ENCODE measurements around the gene ERBB4. TPM values are rescaled to one million over a fixed set of nuclear protein-coding genes. Genes with fewer than 3 reads are reported as not detected.

ERBB4 gene
- total and polyA plus RNA-seq, 2 of the 8 experiments (the other 6 are each of a cell fraction or from before 2014, with no cell fraction given): 0.34 to 1.3 TPM

DNA sequence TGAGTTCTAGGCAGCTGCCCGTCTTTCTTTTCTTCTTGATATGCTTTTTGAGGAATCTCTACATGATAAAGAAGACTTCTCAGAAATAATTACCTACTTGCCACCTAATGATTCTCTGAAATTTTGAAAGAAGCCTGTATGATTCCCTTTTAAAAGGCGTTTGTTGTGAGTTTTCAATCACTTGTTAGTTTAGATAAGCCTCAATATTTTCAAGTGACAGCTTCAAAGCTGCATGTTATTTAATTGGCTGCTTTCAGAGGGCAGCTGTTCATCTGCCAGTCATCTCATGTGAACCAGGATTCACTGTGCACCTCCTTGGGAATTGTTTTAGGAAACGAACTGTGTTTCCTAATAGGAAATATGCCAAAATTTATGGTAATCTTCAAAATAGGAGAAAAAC, 1044.1 kb downstream of the ERBB4 start:
- no peaks in the 10 kb centered on the region for H3K9me3 ChIP-seq (ENCODE audit: insufficient read depth in 2 of 2, low read depth in 1 of 2, low read length in 1 of 2)
- no peak overlapping the region for H3K4me2 ChIP-seq (ENCODE audit: insufficient read depth in 1 of 2, low read depth in 2 of 2, low read length in 2 of 2)
- H3K23ac ChIP-seq (ENCODE audit: insufficient read length): no peak overlapping the region
- H3K79me2 ChIP-seq (ENCODE audit: control insufficient read depth in 1 of 2, insufficient read depth in 2 of 2, low read length in 2 of 2): no peaks in the 10 kb centered on the region
- POLR2A ChIA-PET (ENCODE audit: partially characterized antibody): no interaction called here
- H2BK5ac ChIP-seq (ENCODE audit: low read depth, low read length): no peak overlapping the region
- no peaks in the 10 kb centered on the region for H3K79me1 ChIP-seq (ENCODE audit: low read depth, low read length)
- H2BK15ac ChIP-seq (ENCODE audit: low read length): no peak overlapping the region
- no peak overlapping the region for H3K4me3 ChIP-seq (ENCODE audit: extremely low read depth in 1 of 4, insufficient read depth in 2 of 4, low read depth in 3 of 4, low read length in 4 of 4)
- no peak overlapping the region for H4K91ac ChIP-seq (replicated peaks; ENCODE audit: insufficient read length, low read length)
- no peak overlapping the region for H2AFZ ChIP-seq (ENCODE audit: low read length)
- no peak overlapping the region for H4K5ac ChIP-seq (ENCODE audit: insufficient read length, low read depth, low read length)
- no peak overlapping the region for H3K14ac ChIP-seq (ENCODE audit: insufficient read length)
- H3K56ac ChIP-seq (replicated peaks; ENCODE audit: insufficient read length, low read depth, low read length): no peak overlapping the region
- no peaks in the 10 kb centered on the region for H3K36me3 ChIP-seq (ENCODE audit: control insufficient read depth in 2 of 4, insufficient read depth in 4 of 4, low read length in 3 of 4)
- WGBS, 2 experiments (ENCODE audit: extremely low coverage in 1 of 2, insufficient coverage in 1 of 2, insufficient read length in 1 of 2, insufficient replicate concordance in 2 of 2, low coverage in 1 of 2, low lambda C conversion rate in 2 of 2, missing lambda C conversion rate in 1 of 2): 69% methylated on average over 3 of the region's 3 CpGs; no CpG with 5 or more reads in 1 of the 2 experiments
- H3K4me1 ChIP-seq (replicated peaks in 1 of 4; ENCODE audit: control insufficient read depth in 3 of 4, insufficient read depth in 4 of 4, low read length in 3 of 4): peaks cover 0 to 6% (median 4%) of the 10 kb centered on the region in 4 experiments; a peak in 2 of 7 replicates
- no peak overlapping the region for H2BK120ac ChIP-seq (replicated peaks; ENCODE audit: low read depth, low read length)
- no peaks in the 10 kb centered on the region for H3K23me2 ChIP-seq (ENCODE audit: low read depth, low read length)
- no peak overlapping the region for H2BK20ac ChIP-seq (ENCODE audit: low read length)
- FAIRE-seq (no peak), DNase-seq (ENCODE audit: low read depth in 1 of 2, low spot score in 2 of 2) (no peak)
- H2AK5ac ChIP-seq (ENCODE audit: low read depth, low read length): no peak overlapping the region
- H2BK12ac ChIP-seq (ENCODE audit: low read depth, low read length): no peak overlapping the region
- H3K18ac ChIP-seq (ENCODE audit: extremely low read depth, low read length): no peak overlapping the region
- no peak overlapping the region for H3K27ac ChIP-seq (ENCODE audit: low read depth, low read length)
- no peak for TF ChIP-seq CHD1 (IDR thresholded peaks at IDR 0.05; ENCODE audit: low read depth, low read length)
- TF ChIP-seq PHF8 (conservative IDR thresholded peaks at IDR 0.05; ENCODE audit: low read depth, low read length): no peak
- no peak for TF ChIP-seq TBP (IDR thresholded peaks at IDR 0.05; ENCODE audit: low read depth, low read length)
- TF ChIP-seq, protein P1, sequence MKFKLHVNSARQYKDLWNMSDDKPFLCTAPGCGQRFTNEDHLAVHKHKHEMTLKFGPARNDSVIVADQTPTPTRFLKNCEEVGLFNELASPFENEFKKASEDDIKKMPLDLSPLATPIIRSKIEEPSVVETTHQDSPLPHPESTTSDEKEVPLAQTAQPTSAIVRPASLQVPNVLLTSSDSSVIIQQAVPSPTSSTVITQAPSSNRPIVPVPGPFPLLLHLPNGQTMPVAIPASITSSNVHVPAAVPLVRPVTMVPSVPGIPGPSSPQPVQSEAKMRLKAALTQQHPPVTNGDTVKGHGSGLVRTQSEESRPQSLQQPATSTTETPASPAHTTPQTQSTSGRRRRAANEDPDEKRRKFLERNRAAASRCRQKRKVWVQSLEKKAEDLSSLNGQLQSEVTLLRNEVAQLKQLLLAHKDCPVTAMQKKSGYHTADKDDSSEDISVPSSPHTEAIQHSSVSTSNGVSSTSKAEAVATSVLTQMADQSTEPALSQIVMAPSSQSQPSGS (IDR thresholded peaks at IDR 0.05; ENCODE audit: low read length): no peak
- TF ChIP-seq CEBPB (IDR thresholded peaks at IDR 0.05; ENCODE audit: low read depth, low read length): no peak
- TF ChIP-seq, protein P2, sequence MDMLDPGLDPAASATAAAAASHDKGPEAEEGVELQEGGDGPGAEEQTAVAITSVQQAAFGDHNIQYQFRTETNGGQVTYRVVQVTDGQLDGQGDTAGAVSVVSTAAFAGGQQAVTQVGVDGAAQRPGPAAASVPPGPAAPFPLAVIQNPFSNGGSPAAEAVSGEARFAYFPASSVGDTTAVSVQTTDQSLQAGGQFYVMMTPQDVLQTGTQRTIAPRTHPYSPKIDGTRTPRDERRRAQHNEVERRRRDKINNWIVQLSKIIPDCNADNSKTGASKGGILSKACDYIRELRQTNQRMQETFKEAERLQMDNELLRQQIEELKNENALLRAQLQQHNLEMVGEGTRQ (IDR thresholded peaks at IDR 0.05; ENCODE audit: low read length): no peak
- TF ChIP-seq EGR1 (IDR thresholded peaks at IDR 0.05; ENCODE audit: borderline replicate concordance, low read depth, low read length): no peak
- TF ChIP-seq KDM1A (IDR thresholded peaks at IDR 0.05; ENCODE audit: borderline replicate concordance, low read length): no peak
- TF ChIP-seq ASH2L (IDR thresholded peaks at IDR 0.05; ENCODE audit: low read length): no peak
- no peak for TF ChIP-seq BRCA1 (IDR thresholded peaks at IDR 0.05; ENCODE audit: low read depth, low read length)
- TF ChIP-seq RAD21 (IDR thresholded peaks at IDR 0.05 in 1 of 2, conservative IDR thresholded peaks at IDR 0.05 in 1 of 2; ENCODE audit: low read depth in 2 of 2, low read length in 2 of 2): no peak
- H3K9ac ChIP-seq (replicated peaks in 1 of 4; ENCODE audit: extremely low read depth in 1 of 4, low read depth in 3 of 4, low read length in 3 of 4): no peak overlapping the region
- CTCF ChIA-PET (ENCODE audit: partially characterized antibody): interaction anchor here (1.7 kb wide), 1 partner anchor 9 kb away, joined by 5 read pairs; no protein-coding TSS in a partner anchor
- H3K4ac ChIP-seq (replicated peaks; ENCODE audit: insufficient read length, low read depth, low read length): no peak overlapping the region
- no peak overlapping the region for H4K8ac ChIP-seq (ENCODE audit: extremely low read depth, insufficient read depth, low read length)
- H4K20me1 ChIP-seq (replicated peaks in 1 of 2; ENCODE audit: control insufficient read depth in 1 of 2, insufficient read depth in 2 of 2, low read length in 2 of 2): no peaks in the 10 kb centered on the region
- peaks cover 0 to 1% (median 0%) of the 10 kb centered on the region in 4 experiments; a peak in 2 of 7 replicates for H3K27me3 ChIP-seq (replicated peaks in 1 of 4; ENCODE audit: control insufficient read depth in 3 of 4, extremely low read depth in 1 of 4, insufficient read depth in 3 of 4, low read length in 3 of 4)
